ENCODE results near the gene SLC1A5.
"Not testable (repeated sequence)": the region's sequence is repeated elsewhere in the genome, so short reads cannot be mapped to it uniquely, and the experiment has no call there.

GRCh38 chr19:46777956-46778645, 10.3 kb downstream of the SLC1A5 start:
- not testable (repeated sequence) for TF ChIP-seq EZH2 (IDR thresholded peaks at IDR 0.05; ENCODE audit: borderline replicate concordance, low read depth, low read length, severe bottlenecking); CTCF (IDR thresholded peaks at IDR 0.05; ENCODE audit: borderline replicate concordance, extremely low read depth, low read length, poor library complexity, severe bottlenecking)

All from DND-41 (cell line).